OCI-LY1 (cell line): Measurements from ENCODE around the gene ARSI.

Experiments used
- EZH2 ChIP-seq: fragments of 200-600 bp; sonication (generic), shearing (Covaris generic); IDR thresholded peaks from 2 replicates; pipeline ENCODE4 v1.8.0; 2017; ENCODE audit warnings: borderline replicate concordance, mixed run types, mild to moderate bottlenecking, antibody characterized with exemption, low read length, moderate library complexity, mixed read lengths
- TF ChIP-seq, protein P1 (sequence below): fragments of 200-600 bp; sonication (generic), shearing (Covaris generic); IDR thresholded peaks from 2 replicates; pipeline ENCODE4 v1.5.1; 2017; ENCODE audit warnings: mild to moderate bottlenecking, antibody characterized with exemption, low read length, moderate library complexity, mixed read lengths

DNA sequence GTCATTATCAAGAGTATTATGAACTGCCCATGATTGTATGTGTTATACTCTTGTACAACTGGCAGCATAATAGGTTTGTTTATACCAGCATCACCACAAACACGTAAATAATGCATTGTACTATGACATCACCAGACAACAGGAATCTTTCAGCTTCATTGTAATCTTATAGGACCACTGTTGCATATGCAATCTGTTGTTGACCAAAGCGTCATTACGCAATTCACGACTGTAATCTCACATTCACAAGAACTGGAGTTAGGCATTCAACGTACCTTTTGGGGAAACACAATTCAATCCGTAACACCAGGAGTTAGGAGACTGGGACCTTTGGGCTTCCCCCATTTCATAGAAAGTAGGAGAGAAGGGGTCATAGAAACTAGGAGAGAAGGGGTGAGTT is 20.4 kb upstream of the ARSI start:
- TF ChIP-seq, protein P1, sequence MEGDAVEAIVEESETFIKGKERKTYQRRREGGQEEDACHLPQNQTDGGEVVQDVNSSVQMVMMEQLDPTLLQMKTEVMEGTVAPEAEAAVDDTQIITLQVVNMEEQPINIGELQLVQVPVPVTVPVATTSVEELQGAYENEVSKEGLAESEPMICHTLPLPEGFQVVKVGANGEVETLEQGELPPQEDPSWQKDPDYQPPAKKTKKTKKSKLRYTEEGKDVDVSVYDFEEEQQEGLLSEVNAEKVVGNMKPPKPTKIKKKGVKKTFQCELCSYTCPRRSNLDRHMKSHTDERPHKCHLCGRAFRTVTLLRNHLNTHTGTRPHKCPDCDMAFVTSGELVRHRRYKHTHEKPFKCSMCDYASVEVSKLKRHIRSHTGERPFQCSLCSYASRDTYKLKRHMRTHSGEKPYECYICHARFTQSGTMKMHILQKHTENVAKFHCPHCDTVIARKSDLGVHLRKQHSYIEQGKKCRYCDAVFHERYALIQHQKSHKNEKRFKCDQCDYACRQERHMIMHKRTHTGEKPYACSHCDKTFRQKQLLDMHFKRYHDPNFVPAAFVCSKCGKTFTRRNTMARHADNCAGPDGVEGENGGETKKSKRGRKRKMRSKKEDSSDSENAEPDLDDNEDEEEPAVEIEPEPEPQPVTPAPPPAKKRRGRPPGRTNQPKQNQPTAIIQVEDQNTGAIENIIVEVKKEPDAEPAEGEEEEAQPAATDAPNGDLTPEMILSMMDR, result no peak
- TF ChIP-seq EZH2, result no peak
